Ovary (tissue), 9 donors: ENCODE measurements around the gene TAOK1. TPM values are rescaled to one million over a fixed set of nuclear protein-coding genes. Genes with fewer than 3 reads are reported as not detected.

Experiments used
- polyA plus RNA-seq, 2 donors: library from polyadenylated mRNA; stranded (reverse); fragments of 200-250 nt in 1 of 2; fragments of 350-450 nt in 1 of 2; fragmentation: Illumina TruSeq in 1 of 2; extraction: RNeasy Lipid Tissue Mini Kit (QIAGEN cat#74804) in 1 of 2; gene quantifications; one replicate each; pipeline ENCODE4 v1.2.3, GENCODE V29; 2013 to 2014
- small RNA-seq: library from RNA; depleted of rRNA; stranded (forward); fragments of <200 nt; gene quantifications from one replicate; pipeline ENCODE3, GENCODE V24; 2016
- total RNA-seq, 7 donors: library from RNA; depleted of rRNA in 2 of 7; stranded (reverse); fragments of >200 nt in 2 of 7; fragmentation: NEBNext Ultra II Directional in 3 of 7; extraction: Animal tissue kit (Norgen Biotek cat#: 25700) in 3 of 7; gene quantifications; one replicate each; pipeline versions ENCODE4 v1.1.0 to v1.2.4, GENCODE V29; 2016 to 2023
- donor health status: DM: no; HTN: no; CAD: no; lungs with moderate emphysema.
- donor health status: DM: no; HTN: no; CAD: no.
- donor health status: Bipolar disorder and iron deficiency.
- donor health status: DM: yes; HTN: yes; CAD: no.
- donor health status: DM: no; HTN: no; CAD: no.
- donor health status: DM: yes; HTN: yes; CAD: no.

Gene TAOK1
- total and polyA plus RNA-seq, 9 donors = 8.7 to 66.5 (median 49.6) TPM

Small RNA genes lying within 50 kb of the gene (small RNA-seq; reads per million reads assigned to genes)
- gene RNU4-34P = not detected
- gene RNU6-1034P = not detected
- gene RNU6-711P = not detected

Other genes starting within 250 kb of the TAOK1 start
- gene MYO18A, start 210.0 kb upstream of the TAOK1 start, total RNA-seq = 10 to 100 TPM; 23.0 to 53.9 (median 35.3) TPM
- 10 to 100 TPM; 24.2 to 30.9 TPM for gene MYO18A, start 210.0 kb upstream of the TAOK1 start, polyA plus RNA-seq
- gene CRYBA1, start 143.5 kb upstream of the TAOK1 start, total RNA-seq = not detected
- gene CRYBA1, start 143.5 kb upstream of the TAOK1 start, polyA plus RNA-seq = not detected
- gene NUFIP2, start 96.2 kb upstream of the TAOK1 start, total RNA-seq = 10 to 100 TPM; 25.0 to 52.4 (median 37.9) TPM
- 10 to 100 TPM in 1 of 2 donors, 1 to 10 TPM in 1; 8.1 to 18.9 TPM for gene NUFIP2, start 96.2 kb upstream of the TAOK1 start, polyA plus RNA-seq
- gene ABHD15, start 176.7 kb downstream of the TAOK1 start, total RNA-seq = 1 to 10 TPM; 4.2 to 7.6 (median 4.8) TPM
- 1 to 10 TPM; 3.0 to 8.7 TPM for gene ABHD15, start 176.7 kb downstream of the TAOK1 start, polyA plus RNA-seq
- gene TP53I13, start 178.3 kb downstream of the TAOK1 start, total RNA-seq = 10 to 100 TPM; 30.4 to 49.5 (median 41.3) TPM
- 10 to 100 TPM in 1 of 2 donors, 1 to 10 TPM in 1; 2.2 to 44.7 TPM for gene TP53I13, start 178.3 kb downstream of the TAOK1 start, polyA plus RNA-seq
- gene GIT1, start 199.3 kb downstream of the TAOK1 start, total RNA-seq = 10 to 100 TPM; 18.0 to 51.8 (median 39.2) TPM
- gene GIT1, start 199.3 kb downstream of the TAOK1 start, polyA plus RNA-seq = 10 to 100 TPM; 20.3 to 27.0 TPM
- 10 to 100 TPM; 10.5 to 23.4 (median 14.7) TPM for gene ANKRD13B, start 202.8 kb downstream of the TAOK1 start, total RNA-seq
- 10 to 100 TPM in 1 of 2 donors, 1 to 10 TPM in 1; 3.6 to 11.4 TPM for gene ANKRD13B, start 202.8 kb downstream of the TAOK1 start, polyA plus RNA-seq
- 1 to 10 TPM; 1.2 to 9.0 (median 3.5) TPM for gene CORO6, start 232.5 kb downstream of the TAOK1 start, total RNA-seq
- 1 to 10 TPM; 2.1 to 4.2 TPM for gene CORO6, start 232.5 kb downstream of the TAOK1 start, polyA plus RNA-seq